Mucosa of descending colon (tissue), 3 donors: ENCODE data around the gene MYO18B. TPM values are rescaled to one million over a fixed set of nuclear protein-coding genes. Genes with fewer than 3 reads are reported as not detected.
"Not testable (repeated sequence)": the region's sequence is repeated elsewhere in the genome, so short reads cannot be mapped to it uniquely, and the experiment has no call there.

ENCODE experiments used
- ATAC-seq: fragments of 200-7000 bp; cut with Tn5 transposase; one replicate; pipeline ENCODE4 v1.9.1; 2020; ENCODE audit warnings: mild to moderate bottlenecking, moderate library complexity
- DNase-seq, 3 donors: peaks; one replicate each; pipeline ENCODE4 v3.0.0-alpha.2; 2020
- H3K36me3 ChIP-seq: fragments of 200-600 bp; one replicate; pipeline ENCODE4 v1.8.0; 2021; ENCODE audit warnings: low read depth, mild to moderate bottlenecking
- H3K4me1 ChIP-seq: fragments of 200-600 bp; one replicate; pipeline ENCODE4 v1.8.0; 2021; ENCODE audit warnings: low read depth, mild to moderate bottlenecking
- H3K4me3 ChIP-seq: fragments of 200-600 bp; one replicate; pipeline ENCODE4 v1.8.0; 2021; ENCODE audit warnings: mild to moderate bottlenecking
- H3K9me3 ChIP-seq: fragments of 200-600 bp; one replicate; pipeline ENCODE4 v1.8.0; 2021; ENCODE audit warnings: mild to moderate bottlenecking
- CTCF ChIP-seq: fragments of 200-600 bp; IDR thresholded peaks from one replicate; pipeline ENCODE4 v1.8.0; 2022; ENCODE audit warnings: antibody characterized with exemption, mild to moderate bottlenecking
- intact Hi-C, 2 donors: fragments of 100-400 bp; cut with DNase I in 1 of 2; cut with micrococcal nuclease in 1 of 2; formaldehyde crosslinking; loops; one replicate each; pipeline versions ENCODE4 v1.11.0 to v1.11.1; 2022; cut with DNase I, micrococcal nuclease
- total RNA-seq, 3 donors: library from RNA; stranded (reverse); fragmentation: NEBNext Ultra II Directional in 2 of 3; extraction: Animal tissue kit (Norgen Biotek cat#: 25700) in 2 of 3; gene quantifications; one replicate each; pipeline versions ENCODE4 v1.2.1 to v1.2.4, GENCODE V29; 2021 to 2023
- donor health status: DM: no; HTN: no; CAD: no; lungs with moderate emphysema.
- donor health status: DM: no; HTN: no; CAD: no.
- donor health status: DM: no; HTN: yes; CAD: no.

MYO18B gene
- total RNA-seq, 3 donors from 2014 or later: 0.03 to 0.17 (median 0.12) TPM

- no peaks in the 10 kb centered on the region for H3K4me1 ChIP-seq
- H3K36me3 ChIP-seq: no peaks in the 10 kb centered on the region
- DNase-seq: no peak
- H3K4me3 ChIP-seq: no peak overlapping the region
- intact Hi-C loops: no loop called here
- TF ChIP-seq CTCF: no peak
- H3K9me3 ChIP-seq: no peaks in the 10 kb centered on the region
- ATAC-seq: no peak
These were observed 229.2 kb downstream of the MYO18B start for GRCh38 chr22:25970999-25971811.

GRCh38 chr22:25972397-25972796 is 230.4 kb downstream of the MYO18B start:
- intact Hi-C loops: no loop called here
- H3K9me3 ChIP-seq: no peaks in the 10 kb centered on the region
- TF ChIP-seq CTCF: no peak
- H3K36me3 ChIP-seq: no peaks in the 10 kb centered on the region
- H3K4me3 ChIP-seq: no peak overlapping the region
- DNase-seq: no peak
- H3K4me1 ChIP-seq: no peaks in the 10 kb centered on the region
- no peak for ATAC-seq

GRCh38 chr22:25976356-25976755 is 234.4 kb downstream of the MYO18B start:
- H3K4me3 ChIP-seq: no peak overlapping the region
- no peaks in the 10 kb centered on the region for H3K4me1 ChIP-seq
- no peaks in the 10 kb centered on the region for H3K36me3 ChIP-seq
- intact Hi-C loops: no loop called here
- ATAC-seq (no peak), DNase-seq (no peak)
- no peak for TF ChIP-seq CTCF
- no peaks in the 10 kb centered on the region for H3K9me3 ChIP-seq

- H3K4me1 ChIP-seq: no peaks in the 10 kb centered on the region
- no peak for DNase-seq
- H3K4me3 ChIP-seq: no peak overlapping the region
- no peaks in the 10 kb centered on the region for H3K36me3 ChIP-seq
- no peak for ATAC-seq
- intact Hi-C loops: no loop called here
- no peaks in the 10 kb centered on the region for H3K9me3 ChIP-seq
- no peak for TF ChIP-seq CTCF
These were observed 238.0 kb downstream of the MYO18B start for GRCh38 chr22:25979968-25980367.

GRCh38 chr22:25984911-25985310 is 242.9 kb downstream of the MYO18B start:
- H3K4me3 ChIP-seq, H3K36me3 ChIP-seq, intact Hi-C loops, ATAC-seq, H3K9me3 ChIP-seq, DNase-seq, H3K4me1 ChIP-seq: not testable (repeated sequence)

- Histone ChIP-seq H3K36me3 (no peaks in the 10 kb centered on the region), H3K4me1 (no peaks in the 10 kb centered on the region), H3K9me3 (no peaks in the 10 kb centered on the region), H3K4me3 (no peak overlapping the region)
- intact Hi-C loops: no loop called here
- DNase-seq (no peak), ATAC-seq (no peak)
- TF ChIP-seq CTCF: no peak
These were observed 246.0 kb downstream of the MYO18B start for GRCh38 chr22:25987948-25988347.
